K562 (cell line): Measurements from ENCODE around the gene LSM11. TPM values are rescaled to one million over a fixed set of nuclear protein-coding genes. Genes with fewer than 3 reads are reported as not detected.
"Not testable (repeated sequence)": the region's sequence is repeated elsewhere in the genome, so short reads cannot be mapped to it uniquely, and the experiment has no call there.

Experiments used
- ATAC-seq: fragments of 200-7000 bp; cut with Tn5 transposase; 3 replicates; pipeline ENCODE4 v1.9.1; 2020; ENCODE audit warnings: moderate library complexity
- BruUV-seq: library from RNA; stranded (reverse); fragments of 400-500 nt; replicated peaks from 2 replicates; lab custom pipeline; 2021; lab: Mats Ljungman, UMichigan
- CTCF ChIA-PET: fragments of 300-600 bp; formaldehyde crosslinking; extraction: SDS; loops from one replicate; lab custom pipeline; 2021; ENCODE audit warnings: low intra/inter-chr PET ratio; lab: Yijun Ruan, JAX
- POLR2A ChIA-PET: fragments of 300-600, 350-650 bp; sonication (Branson Sonifier 250); formaldehyde crosslinking; extraction: SDS; loops from one replicate; lab custom pipeline; 2021; ENCODE audit warnings: antibody characterized with exemption, inconsistent platforms; lab: Yijun Ruan, JAX
- DNase-seq, 4 experiments: peaks; one replicate each; pipeline versions ENCODE4 v3.0.0 to v3.0.0-alpha.2; 2011 to 2018; ENCODE audit warnings: low spot score in 3 of 4, mixed read lengths in 3 of 4; ENCODE audit errors: extremely low read depth in 1 of 4
- FAIRE-seq: peaks from 2 replicates; lab custom pipeline; 2011; peaks lifted over from hg19 to GRCh38; lab: Jason Lieb, UNC
- H2AFZ ChIP-seq: 2 replicates; pipeline ENCODE4 v1.6.0; 2011; ENCODE audit warnings: low read depth, low read length, control low read depth, inconsistent platforms
- H3K27ac ChIP-seq: fragments of 200-600 bp; 3 replicates; pipeline ENCODE4 v1.8.0; 2011; ENCODE audit warnings: low read depth, mild to moderate bottlenecking, control low read depth, inconsistent platforms, low read length, moderate library complexity, mixed read lengths; ENCODE audit errors: extremely low read depth
- H3K27me3 ChIP-seq, 2 experiments: fragments of 300-600 bp in 1 of 2; 2 replicates in 1 of 2; 3 replicates in 1 of 2; pipeline versions ENCODE4 v1.6.0 to v1.8.0; 2011; ENCODE audit warnings: inconsistent platforms in 2 of 2, low read length in 2 of 2, mild to moderate bottlenecking in 1 of 2, mixed read lengths in 1 of 2, moderate library complexity in 1 of 2; ENCODE audit not compliant: control insufficient read depth in 2 of 2, insufficient read depth in 2 of 2
- H3K36me3 ChIP-seq: fragments of 300-600 bp; 3 replicates; pipeline ENCODE4 v1.8.0; 2011; ENCODE audit warnings: mild to moderate bottlenecking, low read length, inconsistent platforms; ENCODE audit not compliant: control insufficient read depth, insufficient read depth
- H3K4me1 ChIP-seq, 2 experiments: fragments of 200-600 bp in 1 of 2; replicated peaks in 1 of 2; 2 replicates in 1 of 2; 3 replicates in 1 of 2; pipeline versions ENCODE4 v1.5.1 to v1.8.0; 2011; ENCODE audit warnings: inconsistent platforms in 2 of 2, low read length in 2 of 2, mild to moderate bottlenecking in 1 of 2, mixed read lengths in 1 of 2, moderate library complexity in 1 of 2; ENCODE audit not compliant: control insufficient read depth in 2 of 2, insufficient read depth in 2 of 2
- H3K4me2 ChIP-seq: 2 replicates; pipeline ENCODE4 v1.6.1; 2011; ENCODE audit warnings: low read length, control low read depth, inconsistent platforms, mixed read lengths; ENCODE audit not compliant: insufficient read depth
- H3K4me3 ChIP-seq: fragments of 200-600 bp; sonication (generic), shearing (Covaris generic); 2 replicates; pipeline ENCODE4 v1.5.1; 2016; ENCODE audit warnings: control low read depth, inconsistent platforms
- H3K79me2 ChIP-seq: fragments of 200-600 bp; 3 replicates; pipeline ENCODE4 v1.8.0; 2011; ENCODE audit warnings: low read length, inconsistent platforms; ENCODE audit not compliant: control insufficient read depth, insufficient read depth
- H3K9ac ChIP-seq, 2 experiments: 2 replicates each; pipeline versions ENCODE4 v1.6.0 to v1.6.1; 2011; ENCODE audit warnings: low read depth in 2 of 2, low read length in 2 of 2, control low read depth in 1 of 2, inconsistent platforms in 1 of 2, mild to moderate bottlenecking in 1 of 2, mixed read lengths in 1 of 2; ENCODE audit not compliant: insufficient read depth in 1 of 2
- H3K9me1 ChIP-seq: one replicate; pipeline ENCODE4 v1.6.0; 2011; ENCODE audit warnings: inconsistent platforms, mild to moderate bottlenecking, low read length, moderate library complexity; ENCODE audit not compliant: control insufficient read depth, insufficient read depth
- H3K9me3 ChIP-seq: replicated peaks from 2 replicates; pipeline ENCODE4 v1.5.1; 2011; ENCODE audit warnings: low read depth, low read length, inconsistent platforms; ENCODE audit not compliant: control insufficient read depth, insufficient read depth
- H4K20me1 ChIP-seq: replicated peaks from 2 replicates; pipeline ENCODE4 v1.6.1; 2011; ENCODE audit warnings: low read length, inconsistent platforms, mixed read lengths; ENCODE audit not compliant: control insufficient read depth, insufficient read depth
- POLR2A ChIP-seq: fragments of 450-650 bp; conservative IDR thresholded peaks from 2 replicates; pipeline ENCODE4 v1.6.1; 2016
- SMARCC2 ChIP-seq: fragments of 450-650 bp; IDR thresholded peaks from 2 replicates; pipeline ENCODE4 v1.6.1; 2017; ENCODE audit warnings: antibody characterized with exemption, moderate library complexity, mild to moderate bottlenecking, low read depth
- ZNF507 ChIP-seq: conservative IDR thresholded peaks from 2 replicates; pipeline ENCODE4 v1.6.1; 2017; ENCODE audit warnings: missing genetic modification characterization, missing compliant biosample characterization
- WGBS: fragments of 100-300 bp; shearing (Covaris generic); methylation state at CpG from one replicate; pipeline ENCODE4 v1.1.6; 2016; ENCODE audit warnings: low coverage, mixed read lengths; ENCODE audit not compliant: insufficient coverage; ENCODE audit errors: missing lambda C conversion rate; 5-methylcytosine and 5-hydroxymethylcytosine counted together
- in situ Hi-C: fragments of 300-500 bp; cut with MboI; formaldehyde crosslinking; loops from 4 replicates; pipeline ENCODE4 v1.15.0; 2018; ENCODE audit warnings: inconsistent platforms, mixed read lengths
- intact Hi-C: fragments of 100-400 bp; cut with micrococcal nuclease; formaldehyde crosslinking; loops from 2 replicates; pipeline ENCODE4 v1.14.2; 2022
- polyA plus RNA-seq, 8 experiments: library from polyadenylated mRNA; depleted of rRNA in 4 of 8; stranded (reverse) in 5 of 8; unstranded in 3 of 8; fragments of >200 nt; fragmentation: Nextera tagmentation in 2 of 8; fragmentation: Illumina TruSeq in 1 of 8; extraction: Ambion mirVana in 2 of 8; extraction: Trizol in 1 of 8; gene quantifications; 2 replicates each; pipeline versions ENCODE4 v1.2.1 to v1.2.3, GENCODE V29; 2011 to 2014; ENCODE audit warnings: inconsistent platforms in 1 of 8, missing spikeins in 1 of 8
- total RNA-seq, 7 experiments: library from RNA; depleted of rRNA in 6 of 7; stranded (reverse); fragments of >200 nt in 6 of 7; fragmentation: Illumina TruSeq in 2 of 7; extraction: Trizol in 2 of 7; gene quantifications; 2 replicates each; pipeline versions ENCODE4 v1.2.1 to v1.2.3, GENCODE V29; 2011 to 2021; ENCODE audit warnings: low replicate concordance in 1 of 7

The LSM11 gene
- total and polyA plus RNA-seq, 9 of the 15 experiments (the other 6 are each of a cell fraction or from before 2014, with no cell fraction given), result 1.8 to 9.4 (median 4.7) TPM

- BruUV-seq, result no TSS peak
- WGBS, result 68% methylated on average over 6 of the region's 6 CpGs
- CTCF ChIA-PET, result no interaction called here
These were observed 22.4 kb upstream of the LSM11 start for GRCh38 chr5:157721159-157721558.

GRCh38 chr5:157722895-157723294, 20.6 kb upstream of the LSM11 start:
- H3K9ac ChIP-seq, H3K4me2 ChIP-seq, DNase-seq, H3K9me3 ChIP-seq, H3K27ac ChIP-seq, in situ Hi-C loops, H3K9me1 ChIP-seq, H3K4me1 ChIP-seq, H2AFZ ChIP-seq, BruUV-seq, CTCF ChIA-PET: not testable (repeated sequence)
- WGBS, result 17% methylated on average over 2 of the region's 2 CpGs
- TF ChIP-seq ZNF507 (tag), result peak; percentile 94
- TF ChIP-seq, all 486 proteins: peak for 1; not testable (repeated sequence) for 485
- H4K20me1 ChIP-seq, ATAC-seq, H3K4me3 ChIP-seq, FAIRE-seq, POLR2A ChIA-PET, intact Hi-C loops, H3K79me2 ChIP-seq, H3K27me3 ChIP-seq, H3K36me3 ChIP-seq: not testable (repeated sequence)

More at GRCh38 chr5:157721159-157721558, 22.4 kb upstream of the LSM11 start:
- Histone ChIP-seq H3K4me3 (no peak overlapping the region), H3K4me1 (peaks cover 3 to 5% of the 10 kb centered on the region in 2 experiments; a peak in 2 of 5 replicates), H3K27ac (no peak overlapping the region), H2AFZ (no peak overlapping the region), H3K9me1 (no peaks in the 10 kb centered on the region), H3K79me2 (no peaks in the 10 kb centered on the region), H3K4me2 (no peak overlapping the region), H4K20me1 (no peaks in the 10 kb centered on the region), H3K9ac (0 out of 4 replicates have a peak overlapping the region, but pooled peaks of 1 of the 2 experiments have one; percentile 9), H3K27me3 (no peaks in the 10 kb centered on the region), H3K9me3 (no peaks in the 10 kb centered on the region), H3K36me3 (no peaks in the 10 kb centered on the region)
- no peak for ATAC-seq
- FAIRE-seq, result no peak
- intact Hi-C loops, result no loop called here
- no peak for DNase-seq
- in situ Hi-C loops, result no loop called here
- POLR2A ChIA-PET, result no interaction called here
- no peak for TF ChIP-seq POLR2A
- TF ChIP-seq SMARCC2, result no peak

- BruUV-seq, CTCF ChIA-PET: not testable (repeated sequence)
These were observed 16.9 kb upstream of the LSM11 start for GRCh38 chr5:157726607-157727006.

More at GRCh38 chr5:157726607-157727006, 16.9 kb upstream of the LSM11 start:
- H3K9me3 ChIP-seq, H3K4me3 ChIP-seq, H3K4me2 ChIP-seq, H3K4me1 ChIP-seq, DNase-seq, intact Hi-C loops, FAIRE-seq, H3K27ac ChIP-seq, H2AFZ ChIP-seq, POLR2A ChIA-PET, H3K27me3 ChIP-seq, ATAC-seq, H3K36me3 ChIP-seq, in situ Hi-C loops, H3K9ac ChIP-seq, H3K9me1 ChIP-seq, H4K20me1 ChIP-seq, H3K79me2 ChIP-seq: not testable (repeated sequence)
- WGBS, result 75% methylated on average over 2 of the region's 2 CpGs
